ENCODE measurements around the gene FKBP1B. TPM values are rescaled to one million over a fixed set of nuclear protein-coding genes. Genes with fewer than 3 reads are reported as not detected.
"Not testable (repeated sequence)": the region's sequence is repeated elsewhere in the genome, so short reads cannot be mapped to it uniquely, and the experiment has no call there.

Gene FKBP1B
- total RNA-seq, 1 experiment from 2014 or later: 2.1 TPM

GRCh38 chr2:24086241-24086640 is 36.7 kb downstream of the FKBP1B start:
- Histone ChIP-seq H3K4me1 (ENCODE audit: insufficient read depth, low read length) (peaks cover 14% of the 10 kb centered on the region), H3K9ac (ENCODE audit: low read length) (no peak overlapping the region), H3K27me3 (ENCODE audit: low read length) (no peaks in the 10 kb centered on the region), H3K79me2 (ENCODE audit: low read length) (peaks cover 10% of the 10 kb centered on the region; the same call in 1 of the 2 replicates), H3K36me3 (ENCODE audit: low read depth, low read length) (peaks cover 5% of the 10 kb centered on the region), H3K27ac (ENCODE audit: low read length) (no peak overlapping the region), H3F3A (ENCODE audit: low read length, unreplicated experiment) (no peaks in the 10 kb centered on the region), H3K4me2 (ENCODE audit: low read length) (no peak overlapping the region), H3K4me3 (ENCODE audit: low read length) (no peak overlapping the region), H2AFZ (ENCODE audit: low read length) (no peak overlapping the region), H3K9me3 (ENCODE audit: low read length) (no peaks in the 10 kb centered on the region), H3K9me2 (replicated peaks; ENCODE audit: low read length) (no peaks in the 10 kb centered on the region), H4K20me1 (ENCODE audit: low read length) (no peaks in the 10 kb centered on the region)
- DNase-seq (no peak), ATAC-seq (no peak)
- ChIA-PET CTCF (no interaction called here), POLR2A (ENCODE audit: unreplicated experiment) (no interaction called here)
- intact Hi-C loops (cut with micrococcal nuclease): no loop called here
- no TSS peak for BruUV-seq (replicated peaks)
- no peak for TF ChIP-seq EZH2 (IDR thresholded peaks at IDR 0.05; ENCODE audit: low read length, unreplicated experiment)
- no peak for TF ChIP-seq CTCF (conservative IDR thresholded peaks at IDR 0.05; ENCODE audit: low read depth, low read length)
- TF ChIP-seq EZH2phosphoT487 (IDR thresholded peaks at IDR 0.05; ENCODE audit: borderline replicate concordance, low read length): no peak

- BruUV-seq (replicated peaks): no TSS peak
- ATAC-seq: no peak
- no peak overlapping the region for H3K27ac ChIP-seq (ENCODE audit: low read length)
- intact Hi-C loops (cut with micrococcal nuclease): no loop called here
- H3F3A ChIP-seq (ENCODE audit: low read length, unreplicated experiment): no peaks in the 10 kb centered on the region
- no peak overlapping the region for H2AFZ ChIP-seq (ENCODE audit: low read length)
- H4K20me1 ChIP-seq (ENCODE audit: low read length): no peaks in the 10 kb centered on the region
- ChIA-PET CTCF (no interaction called here), POLR2A (ENCODE audit: unreplicated experiment) (no interaction called here)
- no peak for TF ChIP-seq EZH2phosphoT487 (IDR thresholded peaks at IDR 0.05; ENCODE audit: borderline replicate concordance, low read length)
- no peak for TF ChIP-seq EZH2 (IDR thresholded peaks at IDR 0.05; ENCODE audit: low read length, unreplicated experiment)
- TF ChIP-seq CTCF (conservative IDR thresholded peaks at IDR 0.05; ENCODE audit: low read depth, low read length): no peak
- H3K27me3 ChIP-seq (ENCODE audit: low read length): no peaks in the 10 kb centered on the region
- H3K79me2 ChIP-seq (ENCODE audit: low read length): peaks cover 10% of the 10 kb centered on the region; the same call in 1 of the 2 replicates
- H3K4me1 ChIP-seq (ENCODE audit: insufficient read depth, low read length): peaks cover 14% of the 10 kb centered on the region
- H3K4me2 ChIP-seq (ENCODE audit: low read length): no peak overlapping the region
- H3K9me2 ChIP-seq (replicated peaks; ENCODE audit: low read length): no peaks in the 10 kb centered on the region
- no peak for DNase-seq
- no peak overlapping the region for H3K4me3 ChIP-seq (ENCODE audit: low read length)
- no peak overlapping the region for H3K9ac ChIP-seq (ENCODE audit: low read length)
- peaks cover 5% of the 10 kb centered on the region for H3K36me3 ChIP-seq (ENCODE audit: low read depth, low read length)
- no peaks in the 10 kb centered on the region for H3K9me3 ChIP-seq (ENCODE audit: low read length)
Measured at GRCh38 chr2:24087032-24087431, 37.5 kb downstream of the FKBP1B start.

- H4K20me1 ChIP-seq (ENCODE audit: low read length): no peaks in the 10 kb centered on the region
- H3K36me3 ChIP-seq (ENCODE audit: low read depth, low read length): no peaks in the 10 kb centered on the region
- H3K27me3 ChIP-seq (ENCODE audit: low read length): no peaks in the 10 kb centered on the region
- no TSS peak for BruUV-seq (replicated peaks)
- H2AFZ ChIP-seq (ENCODE audit: low read length): no peak overlapping the region
- peaks cover 5% of the 10 kb centered on the region; the same call in 1 of the 2 replicates for H3K4me1 ChIP-seq (ENCODE audit: insufficient read depth, low read length)
- intact Hi-C loops (cut with micrococcal nuclease): no loop called here
- no peaks in the 10 kb centered on the region for H3K79me2 ChIP-seq (ENCODE audit: low read length)
- DNase-seq (no peak), ATAC-seq (no peak)
- H3K9me3 ChIP-seq (ENCODE audit: low read length): no peaks in the 10 kb centered on the region
- no peak overlapping the region for H3K4me2 ChIP-seq (ENCODE audit: low read length)
- H3K4me3 ChIP-seq (ENCODE audit: low read length): no peak overlapping the region
- H3F3A ChIP-seq (ENCODE audit: low read length, unreplicated experiment): no peaks in the 10 kb centered on the region
- ChIA-PET POLR2A (ENCODE audit: unreplicated experiment) (no interaction called here), CTCF (no interaction called here)
- no peak for TF ChIP-seq CTCF (conservative IDR thresholded peaks at IDR 0.05; ENCODE audit: low read depth, low read length)
- TF ChIP-seq EZH2phosphoT487 (IDR thresholded peaks at IDR 0.05; ENCODE audit: borderline replicate concordance, low read length): no peak
- no peak for TF ChIP-seq EZH2 (IDR thresholded peaks at IDR 0.05; ENCODE audit: low read length, unreplicated experiment)
- no peak overlapping the region for H3K9ac ChIP-seq (ENCODE audit: low read length)
- no peaks in the 10 kb centered on the region for H3K9me2 ChIP-seq (replicated peaks; ENCODE audit: low read length)
- H3K27ac ChIP-seq (ENCODE audit: low read length): no peak overlapping the region
Measured at GRCh38 chr2:24088821-24089359, 39.3 kb downstream of the FKBP1B start.

- H3K4me1 ChIP-seq (ENCODE audit: insufficient read depth, low read length); CTCF ChIA-PET; H3K9me3 ChIP-seq (ENCODE audit: low read length); ATAC-seq; H2AFZ ChIP-seq (ENCODE audit: low read length); H3K27ac ChIP-seq (ENCODE audit: low read length); H3K4me3 ChIP-seq (ENCODE audit: low read length); POLR2A ChIA-PET (ENCODE audit: unreplicated experiment); H4K20me1 ChIP-seq (ENCODE audit: low read length); H3K36me3 ChIP-seq (ENCODE audit: low read depth, low read length); H3K9ac ChIP-seq (ENCODE audit: low read length); H3K79me2 ChIP-seq (ENCODE audit: low read length); H3F3A ChIP-seq (ENCODE audit: low read length, unreplicated experiment); BruUV-seq (replicated peaks); H3K9me2 ChIP-seq (replicated peaks; ENCODE audit: low read length); H3K27me3 ChIP-seq (ENCODE audit: low read length); DNase-seq; intact Hi-C loops (cut with micrococcal nuclease); H3K4me2 ChIP-seq (ENCODE audit: low read length): not testable (repeated sequence)
Measured at GRCh38 chr2:24093270-24093669, 43.7 kb downstream of the FKBP1B start.

Measured in PC-3 (cell line).